CD14-positive monocyte (primary cell): ENCODE data around the gene ACIN1. TPM values are rescaled to one million over a fixed set of nuclear protein-coding genes. Genes with fewer than 3 reads are reported as not detected.

Source experiments
- DNase-seq, 3 donors: peaks; one replicate each; pipeline ENCODE4 v3.0.0-alpha.2; 2011 to 2022
- H2AFZ ChIP-seq: 2 replicates; pipeline ENCODE4 v1.6.0; 2012; ENCODE audit warnings: mild to moderate bottlenecking, low read depth, low read length, inconsistent platforms; ENCODE audit not compliant: insufficient read depth, poor library complexity, severe bottlenecking
- H3K27ac ChIP-seq, 2 donors: 1 replicate in 1 of 2; 2 replicates in 1 of 2; pipeline ENCODE4 v1.5.1; 2012 to 2013; ENCODE audit warnings: low read length in 2 of 2, control low read depth in 1 of 2, inconsistent platforms in 1 of 2, low read depth in 1 of 2, mild to moderate bottlenecking in 1 of 2
- H3K27me3 ChIP-seq, 2 donors: one replicate each; pipeline versions ENCODE4 v1.6.0 to v1.6.1; 2011 to 2013; ENCODE audit warnings: low read length in 2 of 2; ENCODE audit not compliant: control insufficient read depth in 2 of 2, insufficient read depth in 2 of 2
- H3K36me3 ChIP-seq, 2 donors: replicated peaks in 1 of 2; 1 replicate in 1 of 2; 2 replicates in 1 of 2; pipeline versions ENCODE4 v1.5.1 to v1.6.1; 2012 to 2013; ENCODE audit warnings: low read length in 2 of 2, control low read depth in 1 of 2, inconsistent platforms in 1 of 2, mild to moderate bottlenecking in 1 of 2; ENCODE audit not compliant: insufficient read depth in 2 of 2, control insufficient read depth in 1 of 2
- H3K4me1 ChIP-seq, 2 donors: 1 replicate in 1 of 2; 2 replicates in 1 of 2; pipeline versions ENCODE4 v1.5.1 to v1.6.1; 2012 to 2013; ENCODE audit warnings: low read length in 2 of 2, control low read depth in 1 of 2, inconsistent platforms in 1 of 2, mild to moderate bottlenecking in 1 of 2, moderate library complexity in 1 of 2; ENCODE audit not compliant: insufficient read depth in 2 of 2, control insufficient read depth in 1 of 2
- H3K4me2 ChIP-seq: replicated peaks from 2 replicates; pipeline ENCODE3; 2012; ENCODE audit warnings: low read length, moderate library complexity, mild to moderate bottlenecking; ENCODE audit not compliant: poor library complexity, severe bottlenecking; ENCODE audit errors: extremely low read depth
- H3K4me3 ChIP-seq, 3 experiments: fragments of 200-600 bp in 1 of 3; sonication (generic) in 1 of 3; replicated peaks in 1 of 3; 1 replicate in 2 of 3; 2 replicates in 1 of 3; pipeline ENCODE4 v1.5.1; 2011 to 2013; ENCODE audit warnings: low read length in 3 of 3, mild to moderate bottlenecking in 3 of 3, control low read depth in 2 of 3, low read depth in 2 of 3, inconsistent platforms in 1 of 3, moderate library complexity in 1 of 3
- H3K79me2 ChIP-seq: 2 replicates; pipeline ENCODE4 v1.6.0; 2012; ENCODE audit warnings: mild to moderate bottlenecking, control low read depth, inconsistent platforms, low read length, moderate library complexity; ENCODE audit not compliant: insufficient read depth
- H3K9ac ChIP-seq: 2 replicates; pipeline ENCODE4 v1.6.0; 2017; ENCODE audit warnings: low read length, mild to moderate bottlenecking; ENCODE audit not compliant: insufficient read depth, poor library complexity, severe bottlenecking
- H3K9me3 ChIP-seq, 2 donors: replicated peaks in 1 of 2; 1 replicate in 1 of 2; 2 replicates in 1 of 2; pipeline versions ENCODE4 v1.5.1 to v1.6.1; 2012 to 2013; ENCODE audit warnings: low read length in 2 of 2, control low read depth in 1 of 2; ENCODE audit not compliant: control insufficient read depth in 1 of 2, insufficient read depth in 1 of 2
- H4K20me1 ChIP-seq: 2 replicates; pipeline ENCODE4 v1.6.0; 2012; ENCODE audit warnings: mild to moderate bottlenecking, low read length, control low read depth, moderate library complexity; ENCODE audit not compliant: insufficient read depth
- H3K27ac Mint-ChIP-seq, 7 donors: one replicate each; pipeline ENCODE4 v1.8.0; 2020; ENCODE audit warnings: mild to moderate bottlenecking in 7 of 7, mixed read lengths in 7 of 7, moderate library complexity in 6 of 7, inconsistent platforms in 2 of 7
- H3K27me3 Mint-ChIP-seq, 3 donors: one replicate each; pipeline ENCODE4 v1.8.0; 2021 to 2022; ENCODE audit warnings: low read depth in 3 of 3, mild to moderate bottlenecking in 3 of 3, mixed read lengths in 3 of 3, moderate library complexity in 3 of 3, inconsistent platforms in 1 of 3
- H3K36me3 Mint-ChIP-seq, 2 donors: one replicate each; pipeline ENCODE4 v1.8.0; 2020; ENCODE audit warnings: mixed read lengths in 2 of 2, inconsistent platforms in 1 of 2, mild to moderate bottlenecking in 1 of 2
- H3K4me1 Mint-ChIP-seq: one replicate; pipeline ENCODE4 v1.8.0; 2020; ENCODE audit warnings: mild to moderate bottlenecking, mixed read lengths
- H3K4me3 Mint-ChIP-seq, 2 donors: one replicate each; pipeline ENCODE4 v1.8.0; 2020; ENCODE audit warnings: mild to moderate bottlenecking in 2 of 2, mixed read lengths in 2 of 2, moderate library complexity in 1 of 2
- H3K9me3 Mint-ChIP-seq, 7 donors: one replicate each; pipeline ENCODE4 v1.8.0; 2020 to 2022; ENCODE audit warnings: mixed read lengths in 7 of 7, mild to moderate bottlenecking in 6 of 7, moderate library complexity in 6 of 7, inconsistent platforms in 2 of 7
- WGBS: methylation state at CpG from one replicate; pipeline ENCODE4 v1.1.5; 2013; ENCODE audit warnings: missing lambda C conversion rate; ENCODE audit not compliant: insufficient coverage; 5-methylcytosine and 5-hydroxymethylcytosine counted together
- intact Hi-C, 2 donors: fragments of 100-400 bp; cut with micrococcal nuclease; formaldehyde crosslinking; loops; one replicate each; pipeline versions ENCODE4 v1.15.0 to v1.15.1; 2023
- polyA plus RNA-seq, 3 donors: library from polyadenylated mRNA; depleted of rRNA in 1 of 3; unstranded in 2 of 3; stranded (reverse) in 1 of 3; fragments of 300-500 nt in 2 of 3; fragments of >200 nt in 1 of 3; fragmentation: Illumina TruSeq in 2 of 3; gene quantifications; 1 replicate in 2 of 3; 2 replicates in 1 of 3; pipeline ENCODE4 v1.2.3, GENCODE V29; 2012 to 2021
- TF ChIP-seq, protein P1 (sequence below): fragments of 200-600 bp; IDR thresholded peaks from one replicate; pipeline ENCODE4 v1.8.0; 2022; ENCODE audit warnings: antibody characterized with exemption, mild to moderate bottlenecking

The ACIN1 gene
- polyA plus RNA-seq, 3 donors: 2.8 to 159 (median 5.4) TPM

DNA sequence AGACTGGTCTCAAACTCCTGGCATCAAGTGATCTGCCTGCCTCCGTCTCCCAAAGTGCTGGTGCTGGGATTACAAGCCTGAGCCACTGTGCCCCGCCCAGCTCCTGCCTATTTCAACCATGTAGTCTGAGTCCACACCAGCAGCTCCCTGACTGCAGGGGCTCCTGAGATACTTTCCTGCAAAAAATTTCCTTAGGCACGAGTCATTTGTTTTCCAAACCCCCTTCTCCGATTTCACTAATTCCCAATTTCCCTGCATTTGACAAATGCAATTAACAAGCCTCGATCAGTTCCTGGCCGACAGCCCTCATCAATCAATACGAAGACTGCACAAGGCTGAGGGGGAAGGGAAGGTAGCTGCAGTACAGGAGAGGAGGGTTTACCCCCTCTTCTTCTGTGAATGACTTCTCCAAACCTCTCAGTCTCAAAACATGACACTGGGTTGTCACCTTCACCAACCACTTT is 70.3 kb downstream of the ACIN1 start:
- H3K27me3 ChIP-seq: no peaks in the 10 kb centered on the region
- Mint-ChIP-seq H3K4me3 (no peak overlapping the region), H3K9me3 (no peaks in the 10 kb centered on the region), H3K4me1 (peaks cover 16% of the 10 kb centered on the region), H3K27ac (no peak overlapping the region), H3K27me3 (no peaks in the 10 kb centered on the region), H3K36me3 (peaks cover 40 to 61% of the 10 kb centered on the region in 2 donors)
- H2AFZ ChIP-seq: no peak overlapping the region
- DNase-seq: no peak
- no peaks in the 10 kb centered on the region for H4K20me1 ChIP-seq
- H3K4me2 ChIP-seq: no peak overlapping the region
- H3K4me1 ChIP-seq: peaks cover 6 to 7% of the 10 kb centered on the region in 2 donors
- H3K79me2 ChIP-seq: peaks cover 4% of the 10 kb centered on the region
- no peak overlapping the region for H3K9ac ChIP-seq
- TF ChIP-seq, protein P1, sequence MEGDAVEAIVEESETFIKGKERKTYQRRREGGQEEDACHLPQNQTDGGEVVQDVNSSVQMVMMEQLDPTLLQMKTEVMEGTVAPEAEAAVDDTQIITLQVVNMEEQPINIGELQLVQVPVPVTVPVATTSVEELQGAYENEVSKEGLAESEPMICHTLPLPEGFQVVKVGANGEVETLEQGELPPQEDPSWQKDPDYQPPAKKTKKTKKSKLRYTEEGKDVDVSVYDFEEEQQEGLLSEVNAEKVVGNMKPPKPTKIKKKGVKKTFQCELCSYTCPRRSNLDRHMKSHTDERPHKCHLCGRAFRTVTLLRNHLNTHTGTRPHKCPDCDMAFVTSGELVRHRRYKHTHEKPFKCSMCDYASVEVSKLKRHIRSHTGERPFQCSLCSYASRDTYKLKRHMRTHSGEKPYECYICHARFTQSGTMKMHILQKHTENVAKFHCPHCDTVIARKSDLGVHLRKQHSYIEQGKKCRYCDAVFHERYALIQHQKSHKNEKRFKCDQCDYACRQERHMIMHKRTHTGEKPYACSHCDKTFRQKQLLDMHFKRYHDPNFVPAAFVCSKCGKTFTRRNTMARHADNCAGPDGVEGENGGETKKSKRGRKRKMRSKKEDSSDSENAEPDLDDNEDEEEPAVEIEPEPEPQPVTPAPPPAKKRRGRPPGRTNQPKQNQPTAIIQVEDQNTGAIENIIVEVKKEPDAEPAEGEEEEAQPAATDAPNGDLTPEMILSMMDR: no peak
- H3K27ac ChIP-seq: no peak overlapping the region
- peaks cover 19 to 34% of the 10 kb centered on the region in 2 donors for H3K36me3 ChIP-seq
- intact Hi-C loops: no loop called here
- H3K9me3 ChIP-seq: no peaks in the 10 kb centered on the region
- 93% methylated on average over 3 of the region's 7 CpGs for WGBS
- no peak overlapping the region for H3K4me3 ChIP-seq

DNA sequence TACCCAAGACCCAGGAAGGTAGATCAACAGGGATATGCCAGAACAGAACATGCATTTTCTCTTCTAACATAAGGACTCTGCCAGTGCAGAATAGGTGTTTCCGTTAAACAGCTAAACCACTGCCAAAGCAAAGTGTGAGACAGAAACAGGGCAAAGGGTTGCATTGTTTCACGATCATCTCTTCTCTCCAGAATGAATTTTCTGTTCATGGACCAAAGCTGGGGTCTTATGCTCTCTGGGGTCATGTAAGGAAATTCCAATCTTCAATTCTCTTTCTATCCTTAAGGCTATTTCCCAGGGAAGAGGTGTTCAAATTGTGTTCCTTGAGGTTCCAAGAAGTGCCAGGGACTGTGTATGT is 71.2 kb downstream of the ACIN1 start:
- Mint-ChIP-seq H3K27me3 (no peaks in the 10 kb centered on the region), H3K36me3 (peaks cover 34 to 52% of the 10 kb centered on the region in 2 donors), H3K9me3 (no peaks in the 10 kb centered on the region), H3K27ac (no peak overlapping the region), H3K4me3 (no peak overlapping the region), H3K4me1 (peaks cover 10% of the 10 kb centered on the region)
- Histone ChIP-seq H3K4me2 (no peak overlapping the region), H3K27ac (no peak overlapping the region), H3K36me3 (peaks cover 16 to 28% of the 10 kb centered on the region in 2 donors), H3K4me3 (no peak overlapping the region), H3K79me2 (no peaks in the 10 kb centered on the region), H3K9me3 (no peaks in the 10 kb centered on the region), H3K9ac (no peak overlapping the region), H2AFZ (no peak overlapping the region), H4K20me1 (no peaks in the 10 kb centered on the region), H3K27me3 (no peaks in the 10 kb centered on the region), H3K4me1 (peaks cover 3 to 7% of the 10 kb centered on the region in 2 donors)
- WGBS: no CpG with 5 or more reads among the region's 2 CpGs
- intact Hi-C loops: no loop called here
- TF ChIP-seq, protein P1: no peak
- DNase-seq: no peak
